Measurements from ENCODE around the gene GPR141.

The GPR141 gene

GRCh38 chr7:37657816-37658215, 25.8 kb upstream of the GPR141 start:
- Histone ChIP-seq H4K20me1 (ENCODE audit: insufficient read depth, low read length, poor library complexity, severe bottlenecking) (no peaks in the 10 kb centered on the region), H3F3A (ENCODE audit: low read depth) (no peaks in the 10 kb centered on the region), H3K36me3 (ENCODE audit: insufficient read depth, low read length) (no peaks in the 10 kb centered on the region), H3K4me3 (ENCODE audit: low read length, poor library complexity, severe bottlenecking) (peak overlapping the region; percentile 27), H3K4me2 (ENCODE audit: low read depth, low read length, poor library complexity, severe bottlenecking) (peak overlapping the region; percentile 61), H2AFZ (ENCODE audit: low read length) (no peak overlapping the region), H3K4me1 (ENCODE audit: insufficient read depth, low read length, poor library complexity, severe bottlenecking) (peaks cover 18% of the 10 kb centered on the region), H3K9me2 (replicated peaks; ENCODE audit: low read depth, low read length) (no peaks in the 10 kb centered on the region), H3K9ac (ENCODE audit: low read depth, low read length, poor library complexity, severe bottlenecking) (peak overlapping the region; percentile 44), H3K9me3 (ENCODE audit: insufficient read depth, low read depth, low read length) (no peaks in the 10 kb centered on the region), H3K27me3 (ENCODE audit: insufficient read depth, low read length, poor library complexity, severe bottlenecking) (no peaks in the 10 kb centered on the region), H3K79me2 (ENCODE audit: insufficient read depth, low read length) (no peaks in the 10 kb centered on the region)
- TF ChIP-seq EZH2phosphoT487 (IDR thresholded peaks at IDR 0.05; ENCODE audit: borderline replicate concordance) (no peak), CTCF (conservative IDR thresholded peaks at IDR 0.05; ENCODE audit: low read length) (no peak)

- Histone ChIP-seq H3K27me3 (ENCODE audit: insufficient read depth, low read length, poor library complexity, severe bottlenecking) (no peaks in the 10 kb centered on the region), H3K79me2 (ENCODE audit: insufficient read depth, low read length) (no peaks in the 10 kb centered on the region), H3K4me2 (ENCODE audit: low read depth, low read length, poor library complexity, severe bottlenecking) (no peak overlapping the region), H3K9me3 (ENCODE audit: insufficient read depth, low read depth, low read length) (no peaks in the 10 kb centered on the region), H2AFZ (ENCODE audit: low read length) (peak overlapping the region; percentile 72; the same call in 1 of the 2 replicates), H3F3A (ENCODE audit: low read depth) (no peaks in the 10 kb centered on the region), H3K4me1 (ENCODE audit: insufficient read depth, low read length, poor library complexity, severe bottlenecking) (peaks cover 33% of the 10 kb centered on the region), H3K9ac (ENCODE audit: low read depth, low read length, poor library complexity, severe bottlenecking) (no peak overlapping the region), H3K36me3 (ENCODE audit: insufficient read depth, low read length) (no peaks in the 10 kb centered on the region), H3K4me3 (ENCODE audit: low read length, poor library complexity, severe bottlenecking) (no peak overlapping the region), H4K20me1 (ENCODE audit: insufficient read depth, low read length, poor library complexity, severe bottlenecking) (no peaks in the 10 kb centered on the region), H3K9me2 (replicated peaks; ENCODE audit: low read depth, low read length) (no peaks in the 10 kb centered on the region)
- no peak for TF ChIP-seq CTCF (conservative IDR thresholded peaks at IDR 0.05; ENCODE audit: low read length)
- TF ChIP-seq EZH2phosphoT487 (IDR thresholded peaks at IDR 0.05; ENCODE audit: borderline replicate concordance) = no peak
These were observed 23.5 kb upstream of the GPR141 start for GRCh38 chr7:37659971-37660565.

- Histone ChIP-seq H4K20me1 (ENCODE audit: insufficient read depth, low read length, poor library complexity, severe bottlenecking) (no peaks in the 10 kb centered on the region), H3K9me3 (ENCODE audit: insufficient read depth, low read depth, low read length) (no peaks in the 10 kb centered on the region), H3K36me3 (ENCODE audit: insufficient read depth, low read length) (no peaks in the 10 kb centered on the region), H3K27me3 (ENCODE audit: insufficient read depth, low read length, poor library complexity, severe bottlenecking) (no peaks in the 10 kb centered on the region), H3K4me1 (ENCODE audit: insufficient read depth, low read length, poor library complexity, severe bottlenecking) (peaks cover 33% of the 10 kb centered on the region), H3K9ac (ENCODE audit: low read depth, low read length, poor library complexity, severe bottlenecking) (no peak overlapping the region), H2AFZ (ENCODE audit: low read length) (peak overlapping the region; percentile 72; the same call in 1 of the 2 replicates), H3F3A (ENCODE audit: low read depth) (no peaks in the 10 kb centered on the region), H3K4me3 (ENCODE audit: low read length, poor library complexity, severe bottlenecking) (no peak overlapping the region), H3K9me2 (replicated peaks; ENCODE audit: low read depth, low read length) (no peaks in the 10 kb centered on the region), H3K4me2 (ENCODE audit: low read depth, low read length, poor library complexity, severe bottlenecking) (no peak overlapping the region), H3K79me2 (ENCODE audit: insufficient read depth, low read length) (no peaks in the 10 kb centered on the region)
- TF ChIP-seq CTCF (conservative IDR thresholded peaks at IDR 0.05; ENCODE audit: low read length) (no peak), EZH2phosphoT487 (IDR thresholded peaks at IDR 0.05; ENCODE audit: borderline replicate concordance) (no peak)
These were observed 23.0 kb upstream of the GPR141 start for GRCh38 chr7:37660614-37661013.
